ENCODE results near the gene FMO1.
"Not testable (repeated sequence)": the region's sequence is repeated elsewhere in the genome, so short reads cannot be mapped to it uniquely, and the experiment has no call there.

FMO1 gene

DNA sequence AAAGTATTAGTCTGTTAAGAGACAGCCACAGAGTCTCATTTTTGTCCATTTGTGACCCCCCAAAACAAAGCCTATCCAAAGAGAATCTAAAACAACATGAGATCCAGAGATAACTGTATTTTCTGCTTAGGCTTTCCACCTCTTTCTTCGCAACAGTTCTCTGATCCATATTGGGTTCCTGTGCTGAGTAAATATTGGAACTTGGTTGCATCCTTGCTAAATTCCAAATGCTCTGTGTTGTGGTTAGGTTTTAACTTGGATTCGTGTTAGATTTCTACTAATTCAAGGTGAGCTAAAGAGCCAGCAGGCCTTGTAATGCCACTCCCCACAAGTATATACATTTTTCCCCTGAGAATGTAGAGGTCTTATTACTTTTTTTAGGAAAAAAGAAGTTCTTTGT is 29.2 kb downstream of the FMO1 start:
- no peak for DNase-seq

DNA sequence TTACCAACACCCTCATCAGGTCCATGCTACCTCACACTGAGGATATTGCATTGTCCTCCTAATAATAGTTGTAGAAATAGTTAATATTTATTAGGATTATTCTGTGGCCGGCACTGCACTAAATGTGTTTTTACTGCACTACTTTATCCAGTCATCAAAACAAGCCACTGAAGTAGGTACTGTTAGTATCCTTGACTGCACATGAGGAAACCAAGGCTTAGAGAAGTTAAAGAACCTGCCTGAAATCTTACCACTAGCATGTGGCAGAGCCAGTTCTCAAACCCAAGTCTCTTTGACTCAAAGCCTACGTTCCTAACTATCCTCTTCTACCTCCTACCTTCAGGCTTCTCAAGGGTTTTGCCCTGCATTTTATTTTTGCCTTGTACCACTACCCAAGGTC is 30.9 kb downstream of the FMO1 start:
- DNase-seq: no peak

DNA sequence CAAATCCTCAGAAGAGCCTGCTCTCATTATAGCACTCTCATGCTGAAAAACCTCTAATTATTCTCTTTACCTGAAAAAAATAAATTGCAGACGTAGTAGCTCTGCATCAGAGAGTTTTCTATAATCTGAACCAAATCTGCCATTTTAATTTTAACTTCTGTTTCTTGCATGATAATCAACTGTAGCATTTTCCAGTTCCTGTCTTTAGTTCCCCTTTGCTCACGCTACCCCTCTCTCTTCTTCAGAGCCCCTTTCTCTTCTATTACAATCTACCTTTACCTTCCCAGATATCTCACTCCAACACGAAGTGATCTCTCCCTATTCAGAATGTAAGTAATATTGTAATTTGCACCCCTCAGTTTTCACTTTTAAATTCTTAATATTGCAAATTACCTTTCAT is 31.4 kb downstream of the FMO1 start:
- DNase-seq: no peak

DNA sequence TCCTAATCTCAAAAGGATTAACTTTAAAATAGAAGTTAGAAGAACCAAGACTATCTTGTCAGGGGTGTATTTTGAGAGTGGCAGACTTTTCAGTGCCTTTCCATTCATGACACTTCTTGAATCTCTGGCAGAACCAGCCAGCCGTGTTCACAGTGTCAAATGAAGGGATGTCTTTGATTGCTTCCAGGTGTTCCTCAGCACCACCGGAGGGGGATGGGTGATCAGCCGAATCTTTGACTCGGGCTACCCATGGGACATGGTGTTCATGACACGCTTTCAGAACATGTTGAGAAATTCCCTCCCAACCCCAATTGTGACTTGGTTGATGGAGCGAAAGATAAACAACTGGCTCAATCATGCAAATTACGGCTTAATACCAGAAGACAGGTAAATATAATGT is 32.3 kb downstream of the FMO1 start:
- no peak for DNase-seq

DNA sequence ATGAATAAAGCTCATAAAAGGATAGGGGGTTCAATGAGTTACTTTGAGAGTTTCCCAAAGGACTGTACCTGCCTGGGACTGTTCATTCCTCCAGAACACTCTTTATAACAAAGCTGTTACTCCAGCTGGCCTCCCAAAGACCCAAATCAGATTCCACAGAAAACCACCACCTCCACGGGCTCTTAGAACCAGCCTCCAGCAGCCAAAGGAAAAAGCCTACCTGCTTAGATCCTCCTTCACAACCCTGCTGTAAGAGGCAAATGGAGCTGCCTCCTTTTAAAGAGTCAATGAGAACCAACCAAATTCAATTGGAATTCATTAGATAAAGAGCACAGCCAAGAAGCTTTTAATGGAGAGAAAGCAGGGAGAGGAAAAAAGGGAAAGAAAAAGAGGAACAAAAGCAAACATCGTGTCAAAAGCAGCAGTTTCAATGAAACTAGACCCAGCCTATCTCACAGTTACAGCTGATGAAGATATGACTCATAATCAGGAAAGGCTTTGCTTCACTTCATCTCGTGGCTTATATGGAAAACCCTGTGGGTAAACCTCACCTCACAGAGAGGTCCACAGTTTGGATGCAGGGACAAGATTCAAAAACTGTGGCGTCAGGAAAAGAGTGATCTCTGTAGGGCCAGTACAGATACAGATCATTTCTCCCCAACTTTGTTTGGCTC is 37.9 kb downstream of the FMO1 start:
- no peak for DNase-seq

DNA sequence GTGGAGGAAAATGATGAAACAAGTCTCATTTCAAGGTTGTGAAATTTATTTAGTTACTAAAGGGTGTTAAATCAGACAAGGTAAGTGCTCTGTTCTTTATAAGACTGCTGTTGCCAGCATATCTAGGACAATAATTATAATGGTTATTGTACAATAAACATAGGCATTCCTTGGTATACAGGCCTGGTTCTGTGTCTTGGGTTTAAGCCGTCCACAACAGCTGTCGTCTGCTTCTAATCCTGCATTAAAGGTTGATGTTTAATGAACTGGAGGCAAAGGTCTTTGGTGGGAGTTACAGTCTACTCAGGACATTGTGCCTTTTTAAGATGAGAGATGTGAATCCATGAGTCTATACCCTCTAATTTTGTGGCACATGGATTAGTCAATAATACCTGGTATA is 42.3 kb downstream of the FMO1 start:
- no peak for DNase-seq

DNA sequence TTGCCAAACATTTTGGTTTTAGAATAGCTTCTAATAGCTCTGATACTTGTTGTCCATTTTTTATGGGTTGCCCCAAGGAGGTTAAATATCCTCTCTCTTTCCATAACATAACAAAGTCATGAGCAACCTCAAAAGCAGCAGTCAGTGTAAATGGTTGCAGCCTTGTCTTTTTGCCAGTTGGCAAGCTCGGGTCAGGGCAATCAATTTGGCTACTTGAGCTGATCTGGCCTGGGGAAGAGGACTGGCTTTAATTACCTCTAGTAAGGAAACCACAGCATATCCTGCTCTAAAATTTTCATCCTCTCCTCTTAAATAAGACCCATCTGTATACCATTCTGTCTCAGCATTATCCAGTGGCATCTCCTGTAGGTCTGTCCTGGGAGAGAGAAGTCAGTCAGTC is 44.5 kb downstream of the FMO1 start:
- no peak for DNase-seq

DNA sequence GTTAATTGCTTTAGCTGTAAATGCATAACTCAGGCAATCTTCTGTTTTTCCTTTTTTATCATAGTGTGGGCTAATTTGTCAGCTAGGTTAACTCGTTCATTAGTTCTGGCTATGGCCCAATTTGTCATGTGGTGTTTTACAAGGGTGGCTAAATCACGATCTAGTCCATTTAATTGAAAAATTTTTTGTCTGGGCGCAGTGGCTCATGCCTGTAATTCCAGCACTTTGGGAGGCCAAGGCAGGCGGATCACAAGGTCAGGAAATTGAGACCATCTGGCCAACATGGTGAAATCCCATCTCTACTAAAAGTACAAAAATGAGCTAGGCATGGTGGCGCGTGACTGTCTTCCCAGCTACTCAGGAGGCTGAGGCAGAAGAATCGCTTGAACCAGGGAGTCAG is 47.1 kb downstream of the FMO1 start:
- DNase-seq: not testable (repeated sequence)

DNA sequence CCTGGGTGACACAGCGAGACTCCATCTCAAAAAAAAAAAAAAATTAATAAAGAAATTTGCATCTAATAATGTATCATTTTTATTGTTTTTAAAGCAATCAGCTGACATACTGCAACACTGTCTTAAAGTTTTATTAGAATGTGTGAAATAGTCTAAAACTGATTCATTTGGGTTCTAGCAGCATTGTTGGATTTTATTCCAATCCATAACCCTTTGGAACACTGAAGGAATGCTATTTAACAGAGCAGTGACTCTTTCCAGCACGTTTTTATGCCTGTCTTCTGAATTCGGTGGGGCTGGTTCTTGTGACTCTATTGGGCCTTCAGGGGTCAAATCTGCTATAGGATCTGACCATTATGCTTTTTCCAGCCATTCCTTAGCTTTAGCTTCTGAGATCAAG is 47.5 kb downstream of the FMO1 start:
- no peak for DNase-seq

DNA sequence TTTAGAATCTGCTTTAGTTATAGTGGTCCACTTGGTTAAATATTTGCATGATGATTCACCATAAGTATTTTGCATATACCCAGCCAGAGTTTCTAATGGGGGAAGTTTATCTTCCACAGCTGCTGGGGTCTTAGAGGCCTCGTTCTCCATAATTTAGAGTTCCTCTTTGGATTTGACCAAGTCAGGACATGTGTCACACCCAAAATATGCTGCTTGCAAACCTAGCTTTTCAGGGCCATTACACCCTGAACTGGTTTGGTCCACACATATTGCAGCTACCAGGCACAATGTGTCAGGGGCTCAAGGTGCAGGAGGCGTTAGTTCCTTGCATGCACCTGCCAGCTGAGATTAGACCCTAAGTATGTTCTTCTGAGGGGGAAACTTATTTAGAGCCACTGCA is 48.6 kb downstream of the FMO1 start:
- DNase-seq: no peak

DNA sequence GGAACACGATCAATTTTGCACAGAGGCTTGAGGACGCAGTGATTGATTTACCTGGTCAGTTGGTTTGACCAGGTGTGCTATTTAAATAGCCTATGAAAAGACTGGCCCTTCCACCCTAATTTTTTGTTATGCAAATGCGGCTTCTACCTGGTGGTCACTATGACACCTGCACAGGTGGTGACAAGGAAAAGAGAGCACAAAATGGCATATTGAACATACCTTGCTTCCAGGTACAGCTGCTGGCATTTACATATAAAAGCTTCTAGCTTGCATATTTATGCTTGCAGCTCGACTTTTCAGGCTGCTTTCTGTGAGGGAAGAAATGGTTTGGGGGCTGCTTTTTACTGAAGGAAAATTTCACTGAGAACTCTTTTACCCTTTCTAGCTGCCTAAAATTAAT is 50.4 kb downstream of the FMO1 start:
- no peak for DNase-seq

DNA sequence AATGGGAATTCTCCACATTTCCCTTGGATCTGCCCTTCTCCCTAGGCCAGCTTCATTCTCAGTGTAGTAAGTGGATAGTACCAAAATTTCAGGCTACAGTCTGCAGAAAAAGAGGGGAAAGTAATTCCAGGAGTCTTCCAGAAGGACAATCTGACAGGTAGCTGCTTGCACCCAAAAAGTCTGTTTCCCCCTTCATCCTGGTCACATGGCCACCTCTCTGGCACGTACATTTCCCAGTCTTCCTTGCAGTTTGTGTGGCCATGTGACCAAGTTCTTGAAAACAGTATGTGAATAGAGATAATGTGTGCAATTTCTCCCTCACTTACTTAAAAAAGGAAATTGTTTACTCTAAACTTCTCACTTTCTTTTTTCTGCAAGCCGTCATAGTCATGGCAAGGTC is 51.0 kb downstream of the FMO1 start:
- no peak for DNase-seq

DNA sequence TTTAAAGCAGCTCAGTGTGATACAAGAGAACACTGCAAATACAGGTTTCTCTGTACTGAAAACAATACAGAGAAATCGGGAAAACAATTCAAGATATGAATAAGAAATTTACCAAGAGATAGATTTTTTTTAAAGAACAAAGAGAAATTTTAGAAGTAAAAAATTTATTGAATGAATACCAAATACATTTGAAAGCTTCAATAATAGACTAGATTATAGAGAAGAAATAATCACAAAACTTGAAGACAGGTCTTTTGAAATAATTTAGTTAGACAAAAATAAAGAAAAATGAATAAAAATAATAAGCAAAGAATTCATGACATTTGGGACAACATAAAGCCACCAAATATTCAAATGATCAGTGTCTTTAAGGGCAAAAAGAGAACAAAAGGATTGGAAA is 52.1 kb downstream of the FMO1 start:
- no peak for DNase-seq

DNA sequence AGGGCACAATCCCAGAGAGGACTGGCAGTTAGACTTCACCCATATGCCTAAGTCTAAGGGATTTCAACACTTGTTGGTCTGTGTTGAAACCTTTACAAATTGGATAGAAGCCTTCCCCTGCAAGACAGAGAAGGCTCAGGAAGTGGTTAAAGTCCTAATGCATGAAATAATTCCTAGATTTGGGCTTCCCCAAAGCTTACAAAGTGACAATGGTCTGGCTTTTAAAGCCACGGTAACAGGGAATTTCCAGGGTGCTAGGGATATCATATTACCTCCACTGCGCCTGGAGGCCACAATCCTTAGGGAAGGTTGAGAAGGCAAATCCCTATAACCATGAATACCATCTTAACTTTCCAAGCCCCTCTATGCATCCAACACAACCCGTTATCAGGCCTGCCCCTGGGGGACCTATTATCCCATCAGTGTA is 62.4 kb downstream of the FMO1 start:
- no peak for DNase-seq

DNA sequence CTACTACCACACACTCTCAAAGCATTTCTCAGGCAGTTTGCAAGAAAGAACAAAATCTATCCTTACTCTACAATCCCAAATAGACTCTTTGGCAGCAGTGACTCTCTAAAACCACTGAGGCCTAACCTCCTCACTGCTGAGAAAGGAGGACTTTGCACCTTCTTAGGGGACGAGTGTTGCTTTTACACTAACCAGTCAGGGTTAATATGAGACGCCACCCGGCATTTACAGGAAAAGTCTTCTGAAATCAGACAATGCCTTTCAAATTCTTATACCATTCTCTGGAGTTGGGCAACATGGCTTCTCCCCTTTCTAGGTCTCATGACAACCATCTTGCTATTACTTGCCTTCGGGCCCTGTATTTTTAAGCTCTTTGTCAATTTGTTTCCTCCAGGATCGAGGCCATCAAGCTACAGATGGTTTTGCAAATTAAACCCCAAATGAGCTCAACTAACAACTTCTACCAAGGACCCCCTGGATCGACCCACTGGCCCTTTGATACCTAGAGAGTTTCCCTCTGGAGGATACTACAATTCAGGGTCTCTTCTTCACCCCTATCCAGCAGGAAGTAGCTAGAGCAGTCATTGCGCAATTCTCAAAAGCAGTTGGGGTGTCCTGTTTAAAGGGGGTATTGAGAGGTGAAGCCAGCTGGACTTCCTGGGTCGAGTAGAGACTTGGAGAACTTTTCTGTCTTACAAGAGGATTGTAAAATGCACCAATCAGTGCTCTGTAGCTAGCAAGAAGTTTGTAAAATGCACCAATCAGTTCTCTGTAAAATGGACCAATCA is 63.7 kb downstream of the FMO1 start:
- DNase-seq: no peak

DNA sequence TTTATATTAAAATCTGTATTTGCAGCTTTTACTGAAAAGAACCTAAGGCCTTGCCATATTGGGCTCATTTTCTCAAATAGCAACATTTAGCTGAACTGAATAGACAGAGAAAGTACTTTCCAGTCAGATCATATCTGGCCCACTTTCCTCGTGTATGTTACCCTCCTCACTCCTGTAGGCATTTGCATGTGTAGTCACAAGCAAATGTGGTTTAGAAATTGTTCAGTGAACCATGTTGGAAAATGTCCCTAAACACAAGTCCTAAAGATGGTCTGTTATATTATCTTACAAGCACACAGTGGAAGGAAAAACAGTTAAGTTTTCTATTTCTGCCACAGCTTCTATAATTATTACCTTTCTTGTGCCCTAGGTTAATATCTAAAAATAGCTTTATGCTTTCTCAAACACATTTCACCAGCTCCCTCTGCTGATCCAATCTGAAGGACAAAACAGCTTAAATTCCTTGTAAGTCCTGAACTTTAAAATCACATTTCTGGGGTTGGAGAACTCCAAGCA is 65.1 kb downstream of the FMO1 start:
- DNase-seq: no peak

DNA sequence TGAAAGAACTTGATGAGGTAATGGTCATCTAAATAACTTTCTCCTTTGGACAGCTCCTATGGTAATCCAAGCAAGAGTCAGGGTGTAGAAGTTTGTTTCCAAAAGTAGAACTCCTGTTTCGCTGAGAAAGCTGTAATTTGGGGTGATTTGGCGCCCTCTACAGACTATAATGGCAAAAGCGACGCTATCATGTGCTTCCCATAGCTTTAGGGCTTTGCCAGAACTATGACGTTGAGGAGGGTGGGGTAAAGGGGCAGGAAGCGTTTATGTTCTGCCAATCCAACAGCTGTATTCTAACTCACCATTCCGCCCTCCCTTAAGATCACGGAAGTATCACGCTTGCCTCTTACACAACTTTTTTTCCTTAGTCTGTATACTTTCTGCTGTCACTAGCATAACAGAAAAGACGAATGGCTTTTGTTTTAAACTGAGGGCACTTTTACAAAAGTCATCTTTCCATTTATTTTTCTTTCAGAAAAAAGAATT is 65.6 kb downstream of the FMO1 start, which contains the start of gene FMO4:
Gene FMO4, plus strand, starts transcription at position 349 of the 486 bp plus-strand sequence. CDS start 5,643 bp downstream, outside the sequence.
- peak; percentile 69 for DNase-seq

DNA sequence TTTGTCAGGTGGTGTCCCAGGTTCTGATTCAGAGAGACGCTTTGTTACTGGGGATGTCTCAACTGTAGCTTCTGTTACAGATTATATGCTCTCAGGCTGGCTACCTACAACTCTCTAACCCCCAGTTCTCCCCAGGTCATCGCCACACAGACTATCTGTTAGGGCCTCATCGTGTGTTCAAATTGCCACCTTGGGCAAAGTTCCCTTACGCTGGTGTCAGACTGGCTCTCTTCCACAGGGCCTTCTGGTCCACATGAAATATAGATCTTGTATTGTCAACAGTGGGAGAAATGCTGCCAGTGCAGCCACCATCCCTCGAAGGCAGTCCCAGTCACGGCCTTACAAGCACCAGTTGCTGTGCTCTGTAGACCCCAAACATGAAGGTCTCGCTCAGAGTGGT is 81.0 kb downstream of the FMO1 start:
- DNase-seq: no peak

DNA sequence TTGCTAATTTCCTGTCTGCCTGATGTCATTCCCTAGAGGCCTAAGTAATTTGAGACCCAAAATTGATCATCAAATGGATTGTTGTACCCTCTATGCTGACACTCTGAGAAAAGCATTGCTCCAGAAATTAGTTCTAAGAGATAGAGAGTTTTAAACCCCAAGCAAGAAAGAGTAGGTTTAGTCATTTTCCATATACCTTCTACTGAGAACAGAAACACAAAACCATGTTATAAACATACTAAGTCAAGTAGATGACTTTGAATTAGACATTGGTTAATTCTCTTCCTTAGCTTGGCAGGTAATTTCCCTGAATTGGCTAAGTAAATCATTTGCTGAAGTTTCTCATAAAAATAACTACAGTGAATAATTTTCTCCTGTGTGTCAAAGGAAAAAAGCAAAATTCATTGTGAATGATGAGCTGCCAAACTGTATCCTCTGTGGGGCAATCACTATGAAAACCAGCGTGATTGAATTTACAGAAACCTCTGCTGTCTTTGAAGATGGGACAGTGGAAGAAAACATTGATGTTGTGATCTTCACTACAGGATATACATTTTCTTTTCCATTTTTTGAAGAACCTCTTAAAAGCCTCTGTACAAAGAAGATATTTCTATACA is 85.8 kb downstream of the FMO1 start:
- no peak for DNase-seq
